H9 (cell line): ENCODE measurements around the gene LGALS9. TPM values are rescaled to one million over a fixed set of nuclear protein-coding genes. Genes with fewer than 3 reads are reported as not detected.

ENCODE experiments used
- DNase-seq: peaks from one replicate; pipeline ENCODE4 v3.0.0-alpha.2; 2017
- H2AFZ ChIP-seq: one replicate; pipeline ENCODE4 v1.6.1; 2013; ENCODE audit warnings: mild to moderate bottlenecking, low read length, control low read depth, moderate library complexity
- H2AK5ac ChIP-seq: 2 replicates; pipeline ENCODE4 v1.6.1; 2013; ENCODE audit warnings: low read length, control low read depth, mixed read lengths; ENCODE audit not compliant: insufficient read length
- H2BK120ac ChIP-seq: one replicate; pipeline ENCODE4 v1.6.1; 2013; ENCODE audit warnings: low read depth, mild to moderate bottlenecking, low read length, control low read depth, inconsistent platforms; ENCODE audit not compliant: poor library complexity, severe bottlenecking
- H2BK12ac ChIP-seq: 2 replicates; pipeline ENCODE4 v1.6.1; 2013; ENCODE audit warnings: low read length, control low read depth, mixed read lengths, low read depth; ENCODE audit not compliant: insufficient read length
- H2BK15ac ChIP-seq: 2 replicates; pipeline ENCODE4 v1.6.1; 2013; ENCODE audit warnings: low read depth, low read length, control low read depth
- H2BK20ac ChIP-seq: one replicate; pipeline ENCODE4 v1.6.1; 2013; ENCODE audit warnings: low read depth, mild to moderate bottlenecking, low read length, control low read depth, inconsistent platforms; ENCODE audit not compliant: poor library complexity, severe bottlenecking
- H2BK5ac ChIP-seq: 2 replicates; pipeline ENCODE4 v1.6.1; 2013; ENCODE audit warnings: low read length, control low read depth, mixed read lengths; ENCODE audit not compliant: insufficient read length
- H3K14ac ChIP-seq: 2 replicates; pipeline ENCODE4 v1.6.1; 2013; ENCODE audit warnings: low read length, control low read depth; ENCODE audit not compliant: insufficient read depth
- H3K18ac ChIP-seq: 2 replicates; pipeline ENCODE4 v1.6.1; 2013; ENCODE audit warnings: low read depth, mild to moderate bottlenecking, mixed read lengths, low read length, control low read depth; ENCODE audit not compliant: insufficient read length
- H3K23ac ChIP-seq: 2 replicates; pipeline ENCODE4 v1.6.1; 2013; ENCODE audit warnings: low read length, control low read depth, mixed read lengths, low read depth; ENCODE audit not compliant: insufficient read length
- H3K23me2 ChIP-seq: 2 replicates; pipeline ENCODE4 v1.6.1; 2013; ENCODE audit warnings: low read depth, mild to moderate bottlenecking, mixed read lengths, low read length, control low read depth; ENCODE audit not compliant: insufficient read length, poor library complexity, severe bottlenecking
- H3K27ac ChIP-seq: 2 replicates; pipeline ENCODE4 v1.5.1; 2013; ENCODE audit warnings: low read length, control low read depth, mixed read lengths, low read depth; ENCODE audit not compliant: insufficient read length
- H3K27me3 ChIP-seq: 2 replicates; pipeline ENCODE4 v1.6.1; 2013; ENCODE audit warnings: low read length, control low read depth, inconsistent platforms; ENCODE audit not compliant: insufficient read depth
- H3K4ac ChIP-seq: 2 replicates; pipeline ENCODE4 v1.6.1; 2013; ENCODE audit warnings: low read depth, mild to moderate bottlenecking, control low read depth, inconsistent platforms, low read length, moderate library complexity
- H3K4me1 ChIP-seq: 2 replicates; pipeline ENCODE4 v1.6.1; 2013; ENCODE audit warnings: low read length, control low read depth, inconsistent platforms; ENCODE audit not compliant: insufficient read depth
- H3K4me2 ChIP-seq: 2 replicates; pipeline ENCODE4 v1.6.1; 2013; ENCODE audit warnings: low read length, control low read depth, mixed read lengths; ENCODE audit not compliant: insufficient read length, insufficient read depth
- H3K56ac ChIP-seq: 2 replicates; pipeline ENCODE4 v1.6.1; 2013; ENCODE audit warnings: low read depth, mild to moderate bottlenecking, mixed read lengths, low read length, control low read depth; ENCODE audit not compliant: insufficient read length
- H3K79me1 ChIP-seq: 2 replicates; pipeline ENCODE4 v1.6.1; 2013; ENCODE audit warnings: low read depth, mild to moderate bottlenecking, moderate library complexity, low read length, control low read depth, inconsistent platforms; ENCODE audit not compliant: insufficient read depth, poor library complexity, severe bottlenecking
- H3K79me2 ChIP-seq: 2 replicates; pipeline ENCODE4 v1.6.1; 2013; ENCODE audit warnings: low read length, control low read depth, inconsistent platforms; ENCODE audit not compliant: insufficient read depth
- H3K9ac ChIP-seq: 2 replicates; pipeline ENCODE4 v1.6.1; 2013; ENCODE audit warnings: low read length, control low read depth, mixed read lengths; ENCODE audit not compliant: insufficient read length; ENCODE audit errors: extremely low read depth
- H3K9me3 ChIP-seq: one replicate; pipeline ENCODE4 v1.6.1; 2013; ENCODE audit warnings: low read depth, low read length, inconsistent platforms; ENCODE audit not compliant: control insufficient read depth
- H3T11ph ChIP-seq: one replicate; pipeline ENCODE4 v1.6.1; 2013; ENCODE audit warnings: mild to moderate bottlenecking, low read length, control low read depth, inconsistent platforms
- H4K20me1 ChIP-seq: one replicate; pipeline ENCODE4 v1.6.1; 2013; ENCODE audit not compliant: control insufficient read depth, insufficient read length, insufficient read depth
- H4K5ac ChIP-seq: 2 replicates; pipeline ENCODE4 v1.6.1; 2013; ENCODE audit warnings: low read depth, mild to moderate bottlenecking, mixed read lengths, low read length, control low read depth; ENCODE audit not compliant: insufficient read length
- H4K8ac ChIP-seq: replicated peaks from 2 replicates; pipeline ENCODE4 v1.6.1; 2013; ENCODE audit warnings: low read length, control low read depth, mixed read lengths, low read depth; ENCODE audit not compliant: insufficient read length
- H4K91ac ChIP-seq: 2 replicates; pipeline ENCODE4 v1.6.1; 2013; ENCODE audit warnings: low read depth, mild to moderate bottlenecking, moderate library complexity, mixed read lengths, low read length, control low read depth; ENCODE audit not compliant: insufficient read length
- H3K27ac Mint-ChIP-seq, 3 experiments: 2 replicates in 2 of 3; 3 replicates in 1 of 3; pipeline ENCODE4 v1.8.0; 2020 to 2021; ENCODE audit warnings: mixed read lengths in 3 of 3, mild to moderate bottlenecking in 1 of 3, moderate library complexity in 1 of 3
- H3K27me3 Mint-ChIP-seq: 2 replicates; pipeline ENCODE4 v1.8.0; 2021; ENCODE audit warnings: low read depth, mild to moderate bottlenecking, moderate library complexity, mixed read lengths
- H3K36me3 Mint-ChIP-seq, 3 experiments: 2 replicates in 2 of 3; 3 replicates in 1 of 3; pipeline ENCODE4 v1.8.0; 2020 to 2021; ENCODE audit warnings: low read depth in 3 of 3, mixed read lengths in 3 of 3; ENCODE audit not compliant: insufficient read depth in 1 of 3
- H3K4me1 Mint-ChIP-seq, 2 experiments: 2 replicates each; pipeline ENCODE4 v1.8.0; 2020; ENCODE audit warnings: mixed read lengths in 2 of 2
- H3K4me3 Mint-ChIP-seq, 2 experiments: 2 replicates in 1 of 2; 3 replicates in 1 of 2; pipeline ENCODE4 v1.8.0; 2020 to 2021; ENCODE audit warnings: mild to moderate bottlenecking in 2 of 2, mixed read lengths in 2 of 2, moderate library complexity in 1 of 2
- H3K9me3 Mint-ChIP-seq, 2 experiments: 2 replicates in 1 of 2; 3 replicates in 1 of 2; pipeline ENCODE4 v1.8.0; 2020; ENCODE audit warnings: mild to moderate bottlenecking in 2 of 2, mixed read lengths in 2 of 2, moderate library complexity in 1 of 2
- CTCF ChIP-seq: fragments of 200-600 bp; sonication (generic); conservative IDR thresholded peaks from 3 replicates; pipeline ENCODE4 v1.8.0; 2021; ENCODE audit warnings: antibody characterized with exemption, mild to moderate bottlenecking
- WGBS: extraction: QIAGEN DNeasy Blood & Tissue Kit; methylation state at CpG from one replicate; pipeline ENCODE4 v1.1.7; 2013; ENCODE audit warnings: missing lambda C conversion rate, low lambda C conversion rate, mixed read lengths; ENCODE audit not compliant: insufficient read length; ENCODE audit errors: extremely low coverage; 5-methylcytosine and 5-hydroxymethylcytosine counted together
- total RNA-seq: library from RNA; stranded (reverse); gene quantifications from 2 replicates; pipeline ENCODE4 v1.2.1, GENCODE V29; 2021

Gene LGALS9
- total RNA-seq, 1 experiment from 2014 or later: 2.5 TPM

- H3K56ac ChIP-seq: no peak overlapping the region
- no CpG with 5 or more reads among the region's 10 CpGs for WGBS
- Mint-ChIP-seq H3K27me3 (no peaks in the 10 kb centered on the region), H3K4me3 (no peak overlapping the region), H3K9me3 (no peaks in the 10 kb centered on the region), H3K27ac (no peak overlapping the region), H3K4me1 (peaks cover 3 to 7% of the 10 kb centered on the region in 2 experiments; a peak in 3 of 4 replicates), H3K36me3 (peaks cover 5 to 29% (median 14%) of the 10 kb centered on the region in 3 experiments)
- no peaks in the 10 kb centered on the region for H4K20me1 ChIP-seq
- no peak overlapping the region for H3K4me2 ChIP-seq
- no peak overlapping the region for H2AK5ac ChIP-seq
- no peak overlapping the region for H3K9ac ChIP-seq
- H3K27me3 ChIP-seq: no peaks in the 10 kb centered on the region
- H3K9me3 ChIP-seq: no peaks in the 10 kb centered on the region
- H3K14ac ChIP-seq: no peak overlapping the region
- H3K23me2 ChIP-seq: no peaks in the 10 kb centered on the region
- no peak overlapping the region for H3K4ac ChIP-seq
- H2BK5ac ChIP-seq: no peak overlapping the region
- no peaks in the 10 kb centered on the region for H3K79me2 ChIP-seq
- no peak for TF ChIP-seq CTCF
- no peak overlapping the region for H3T11ph ChIP-seq
- no peak overlapping the region for H2BK120ac ChIP-seq
- H3K23ac ChIP-seq: no peak overlapping the region
- H3K18ac ChIP-seq: no peak overlapping the region
- no peaks in the 10 kb centered on the region for H3K79me1 ChIP-seq
- H4K5ac ChIP-seq: no peak overlapping the region
- no peak overlapping the region for H2BK20ac ChIP-seq
- H2BK12ac ChIP-seq: no peak overlapping the region
- no peak overlapping the region for H4K8ac ChIP-seq
- no peak overlapping the region for H4K91ac ChIP-seq
- H3K27ac ChIP-seq: no peak overlapping the region
- no peak for DNase-seq
- no peak overlapping the region for H2AFZ ChIP-seq
- no peak overlapping the region for H2BK15ac ChIP-seq
- H3K4me1 ChIP-seq: no peaks in the 10 kb centered on the region
Measured at GRCh38 chr17:27627514-27627913, 3.5 kb upstream of the LGALS9 start.
